Neural progenitor cell (in vitro differentiated cells): ENCODE results near the gene SEC16B.

ENCODE experiments used
- CTCF ChIP-seq: fragments of 200-600 bp; sonication (generic); IDR thresholded peaks from 2 replicates; pipeline ENCODE4 v1.5.1; 2017; ENCODE audit warnings: antibody characterized with exemption, mild to moderate bottlenecking
- EZH2 ChIP-seq: fragments of 200-600 bp; sonication (generic); IDR thresholded peaks from 2 replicates; pipeline ENCODE4 v1.6.1; 2017; ENCODE audit warnings: antibody characterized with exemption, mild to moderate bottlenecking, moderate library complexity
- EZH2phosphoT487 ChIP-seq: fragments of 200-600 bp; sonication (generic); IDR thresholded peaks from 2 replicates; pipeline ENCODE4 v1.6.1; 2017; ENCODE audit warnings: antibody characterized with exemption

GRCh38 chr1:177940682-177941081, 29.2 kb downstream of the SEC16B start:
- TF ChIP-seq CTCF = no peak
- TF ChIP-seq EZH2phosphoT487 = no peak
- TF ChIP-seq EZH2 = no peak
